Activated gamma-delta T cell treated with Interleukin-2 at 50 U/mL for 16 hours (primary cell): ENCODE data around the gene MMP11.

Experiments
- DNase-seq: peaks from one replicate; pipeline ENCODE4 v3.0.0-alpha.2; 2020

Gene MMP11

GRCh38 chr22:23803001-23803819 is 30.6 kb downstream of the MMP11 start:
- DNase-seq, result no peak

DNA sequence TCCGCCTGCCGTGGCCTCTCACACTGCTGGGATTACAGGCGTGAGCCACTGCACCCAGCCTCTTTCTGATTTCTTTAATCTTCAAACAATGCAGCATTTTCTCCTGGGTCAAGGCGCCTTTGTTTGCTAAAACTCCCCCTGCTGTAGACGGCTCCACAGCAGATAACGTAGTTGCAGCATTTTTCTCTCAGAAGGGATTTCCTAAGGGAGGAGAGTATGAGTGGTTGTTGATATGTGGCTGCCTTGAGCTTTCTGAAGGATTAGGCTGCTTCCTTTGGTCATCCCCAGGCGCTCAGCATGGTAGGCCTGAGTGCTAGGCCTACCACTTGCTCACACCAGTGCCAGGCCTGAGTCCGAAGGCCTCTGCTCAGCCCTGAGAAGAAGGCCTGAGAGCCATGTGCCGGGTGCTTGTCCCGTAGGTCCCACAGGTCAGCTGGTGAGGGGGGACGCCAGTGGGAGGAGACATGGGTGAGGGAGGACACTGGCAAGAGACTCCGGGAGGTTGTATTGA is 32.2 kb downstream of the MMP11 start:
- no peak for DNase-seq

DNA sequence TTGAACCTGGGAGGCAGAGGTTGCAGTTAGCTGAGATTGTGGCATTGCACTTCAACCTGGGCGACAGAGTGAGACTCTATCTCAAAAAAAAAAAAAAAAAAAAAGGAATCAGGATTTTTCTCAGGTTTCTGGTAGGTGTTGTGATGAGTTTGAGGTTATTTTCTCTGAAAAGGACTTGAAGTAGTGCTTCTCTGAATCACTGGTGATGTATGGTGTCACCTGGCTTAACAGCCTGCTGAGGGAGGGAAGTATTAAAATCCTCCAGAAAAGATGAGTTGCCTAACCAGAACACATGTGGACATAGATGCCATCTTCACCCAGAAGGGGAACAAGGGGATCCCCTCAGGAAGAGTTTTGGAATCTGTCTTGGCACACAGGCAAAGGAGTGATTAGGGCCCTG is 34.2 kb downstream of the MMP11 start:
- no peak for DNase-seq

DNA sequence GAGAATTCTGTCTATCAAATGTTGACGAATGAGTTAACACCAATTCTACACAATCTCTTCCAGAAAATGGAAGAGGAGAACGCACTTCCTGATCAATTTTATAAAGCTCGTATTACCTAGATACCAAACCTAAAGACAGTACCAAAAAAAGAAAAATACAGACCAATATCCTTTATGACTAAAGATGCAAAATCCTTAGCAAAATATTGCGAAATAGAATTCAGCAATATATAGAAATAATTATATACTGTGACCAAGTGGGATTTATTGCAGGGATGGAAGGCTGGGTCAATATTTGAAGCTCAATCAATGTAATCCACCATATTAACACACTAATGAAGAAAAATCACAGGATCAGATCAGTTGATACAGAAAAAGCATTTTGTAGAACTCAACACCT is 39.7 kb downstream of the MMP11 start:
- DNase-seq, result no peak

- DNase-seq, result no peak
Measured at GRCh38 chr22:23815541-23816155, 43.0 kb downstream of the MMP11 start.

DNA sequence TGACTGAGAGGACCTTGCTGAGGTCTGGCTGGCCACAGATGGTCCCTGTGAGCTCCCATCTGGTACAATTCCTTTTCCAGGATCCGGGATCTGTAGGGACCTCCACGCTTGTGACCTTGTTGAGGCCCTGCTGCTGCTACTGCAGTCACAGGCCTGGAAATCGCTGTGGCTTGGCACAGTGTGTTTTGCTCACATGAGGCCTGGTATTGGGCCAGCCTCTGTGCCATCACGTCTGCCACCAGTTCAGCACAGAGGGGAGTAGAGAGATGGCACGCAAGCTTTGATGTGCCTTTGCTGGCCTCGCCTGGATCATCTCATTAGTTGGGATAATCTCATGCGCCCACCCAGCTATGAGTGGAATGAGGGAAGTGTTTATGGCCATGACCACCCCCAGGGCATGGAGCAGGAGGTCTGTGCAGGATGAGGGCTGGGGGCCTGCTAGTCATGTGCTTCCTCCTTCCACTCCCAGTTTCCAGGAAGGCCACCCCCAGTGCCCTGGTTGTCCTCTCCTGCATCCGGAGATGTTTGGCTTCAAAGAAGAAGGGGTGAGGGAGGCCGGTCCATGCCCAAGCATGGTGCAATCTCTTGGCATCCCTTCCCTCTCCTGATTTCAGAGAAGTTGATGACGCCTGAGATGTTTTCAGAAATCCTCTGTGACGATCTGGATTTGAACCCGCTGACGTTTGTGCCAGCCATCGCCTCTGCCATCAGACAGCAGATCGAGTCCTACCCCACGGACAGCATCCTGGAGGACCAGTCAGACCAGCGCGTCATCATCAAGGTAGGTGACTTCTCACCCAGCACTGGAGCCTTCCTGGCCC is 43.7 kb downstream of the MMP11 start:
- no peak for DNase-seq

- no peak for DNase-seq
Measured at GRCh38 chr22:23817146-23817545, 44.5 kb downstream of the MMP11 start.

DNA sequence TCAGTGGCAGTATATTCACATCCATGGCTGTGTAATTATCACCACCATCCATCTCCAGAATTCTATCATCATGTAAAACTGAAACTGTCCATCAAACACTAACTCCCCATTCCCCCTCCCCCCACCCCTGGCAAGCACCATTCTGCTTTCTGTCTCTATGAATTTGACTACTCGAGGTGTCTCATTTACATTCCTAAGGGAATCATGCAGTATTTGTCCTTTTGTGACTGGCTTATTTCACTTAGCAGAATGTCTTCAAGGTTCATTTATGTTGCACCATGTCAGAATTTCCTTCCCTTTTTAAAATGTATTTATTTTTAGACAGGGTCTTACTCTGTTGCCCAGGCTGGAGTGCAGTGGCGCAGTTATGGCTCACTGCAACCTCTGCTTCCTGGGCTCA is 45.9 kb downstream of the MMP11 start:
- no peak for DNase-seq

- DNase-seq, result no peak
Measured at GRCh38 chr22:23820748-23821211, 48.1 kb downstream of the MMP11 start.

- DNase-seq, result no peak
Measured at GRCh38 chr22:23822101-23822671, 49.5 kb downstream of the MMP11 start.

GRCh38 chr22:23823331-23823791 is 50.7 kb downstream of the MMP11 start:
- no peak for DNase-seq

- DNase-seq, result no peak
Measured at GRCh38 chr22:23824476-23825245, 52.0 kb downstream of the MMP11 start.

GRCh38 chr22:23825246-23825905 is 52.7 kb downstream of the MMP11 start:
- DNase-seq, result no peak

- DNase-seq, result no peak
Measured at GRCh38 chr22:23826510-23827350, 54.1 kb downstream of the MMP11 start.

DNA sequence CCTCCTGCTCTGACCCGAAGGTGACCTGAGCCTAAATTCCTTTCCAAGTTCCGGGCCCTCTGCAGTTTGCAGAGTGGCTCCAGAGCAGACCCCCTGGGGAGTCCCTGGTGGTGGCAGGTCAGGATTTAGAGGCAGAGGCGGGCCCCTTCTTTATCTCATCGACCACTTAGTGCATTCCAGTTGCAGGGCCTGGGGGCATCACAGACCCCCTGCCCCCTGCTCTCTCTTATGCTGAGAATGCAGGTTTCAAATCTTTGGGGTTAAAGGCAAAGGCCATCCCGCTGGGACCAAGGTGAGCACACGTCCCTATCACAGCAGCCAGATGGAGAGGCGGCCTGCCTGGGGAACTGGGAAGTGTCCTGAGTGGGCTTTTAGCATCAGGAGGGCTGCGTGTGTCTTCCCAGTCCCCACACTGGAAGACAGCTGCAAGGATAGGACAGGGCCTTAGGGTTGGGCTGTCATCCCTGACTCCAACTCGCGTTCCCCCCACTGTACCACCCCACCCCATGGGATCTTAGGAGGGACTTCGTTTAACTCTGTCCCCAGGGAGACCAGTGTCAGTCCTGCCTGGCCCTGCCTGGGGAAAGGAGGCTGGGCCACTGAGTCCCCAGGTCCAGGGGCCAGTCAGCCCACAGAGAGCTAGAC is 54.8 kb downstream of the MMP11 start:
- DNase-seq, result no peak

- DNase-seq, result no peak
Measured at GRCh38 chr22:23828800-23829680, 56.4 kb downstream of the MMP11 start.

DNA sequence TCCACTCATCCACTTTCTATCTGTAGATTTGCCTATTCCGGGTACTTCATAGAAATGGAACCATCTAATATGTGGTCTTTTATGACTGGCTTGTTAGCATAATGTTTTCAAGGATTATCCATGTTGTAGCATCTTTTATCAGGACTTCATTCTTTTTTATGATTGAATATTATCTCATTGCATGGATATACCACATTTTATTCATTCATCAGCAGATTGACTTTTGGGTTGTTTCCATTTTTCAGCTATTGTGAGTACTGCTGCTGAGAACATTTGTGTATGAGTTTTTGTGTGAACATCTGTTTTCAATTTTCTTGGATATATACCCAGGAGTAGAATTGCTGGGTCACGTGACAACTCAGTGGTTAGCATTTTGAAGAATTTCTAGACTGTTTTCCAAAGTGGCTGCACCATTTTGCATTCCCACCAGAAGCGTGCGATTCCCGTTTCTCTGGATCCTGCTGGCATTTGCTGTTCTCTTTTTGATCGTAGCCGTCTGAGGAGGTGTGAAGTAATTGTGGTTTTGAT is 57.3 kb downstream of the MMP11 start:
- no peak for DNase-seq

DNA sequence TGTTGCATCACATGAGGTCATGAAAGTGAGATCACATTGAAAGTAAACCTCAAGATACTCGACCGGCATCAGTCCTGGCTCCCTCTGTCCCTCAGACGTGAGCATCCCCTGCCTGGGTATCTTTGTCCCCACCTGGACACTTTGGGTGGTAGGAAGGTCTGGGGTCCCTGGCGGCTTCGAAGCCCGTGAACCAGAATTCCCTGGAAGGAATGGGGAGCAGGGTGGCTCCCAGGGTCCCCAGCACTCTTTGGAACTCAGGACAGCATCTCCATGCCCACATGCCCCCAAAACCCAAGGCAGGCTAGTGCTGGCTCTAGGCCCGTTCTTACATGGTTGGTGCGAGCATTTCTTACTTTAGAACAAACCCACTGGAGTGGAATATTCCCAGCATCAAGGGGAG is 58.6 kb downstream of the MMP11 start:
- no peak for DNase-seq

DNA sequence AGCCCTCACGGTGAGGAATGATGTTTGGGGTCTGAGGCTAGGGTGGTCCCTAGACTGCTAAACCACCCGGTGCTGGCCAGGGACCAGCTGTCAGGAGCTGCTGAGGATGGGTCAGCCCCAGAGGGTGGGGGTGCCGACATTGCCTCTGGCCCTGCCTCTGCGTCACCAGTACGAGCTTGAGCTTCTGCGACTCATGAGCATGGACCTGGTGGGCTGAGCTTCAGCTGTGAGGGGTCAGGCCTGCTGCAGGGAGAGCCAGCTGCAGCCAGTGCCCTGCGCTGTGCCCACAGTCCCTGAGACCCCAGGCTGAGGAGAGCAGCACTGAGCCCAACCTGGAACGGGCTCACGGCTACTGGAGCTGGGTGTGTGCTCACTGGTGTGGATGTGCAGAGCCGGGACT is 59.1 kb downstream of the MMP11 start:
- DNase-seq, result no peak
